ENCODE results near the gene GOLIM4. TPM values are rescaled to one million over a fixed set of nuclear protein-coding genes. Genes with fewer than 3 reads are reported as not detected.
A peak's percentile ranks its signal among the peaks of the same experiment; 100 is the strongest.

The GOLIM4 gene
- total RNA-seq, 1 experiment from 2014 or later, result 35.4 TPM

GRCh38 chr3:168093790-168094189 lies 1.9 kb downstream of the GOLIM4 start:
- Histone ChIP-seq H3K4me1 (ENCODE audit: control insufficient read depth, insufficient read depth, low read length) (peaks cover 40% of the 10 kb centered on the region), H3K27me3 (ENCODE audit: control insufficient read depth, insufficient read depth, low read length) (no peaks in the 10 kb centered on the region), H3K9me3 (ENCODE audit: control insufficient read depth, insufficient read depth, low read depth, low read length) (no peaks in the 10 kb centered on the region), H3K4me3 (ENCODE audit: low read depth in 2 of 2, low read length in 2 of 2) (peak overlapping the region; percentile 81 to 85), H3K36me3 (ENCODE audit: control insufficient read depth, insufficient read depth, low read length) (no peaks in the 10 kb centered on the region), H3K27ac (ENCODE audit: low read length) (peak overlapping the region; percentile 82)
- intact Hi-C loops (cut with micrococcal nuclease; ENCODE audit: unreplicated experiment), result loop anchor here (2.0 kb wide), 1 partner anchor 47 kb away; no protein-coding TSS in a partner anchor
- in situ Hi-C loops (cut with HindIII; ENCODE audit: low pct_unique_long_range_greater_than_20kb, low sequenced_read_pairs), result no loop called here
- ChIA-PET CTCF (interaction anchor here (0.6 kb wide), 1 partner anchor 122 kb away, joined by 3 read pairs; no protein-coding TSS in a partner anchor), POLR2A (interaction anchor here (1.3 kb wide), 1 partner anchor 14 kb away, joined by 4 read pairs; no protein-coding TSS in a partner anchor)
- TF ChIP-seq REST (IDR thresholded peaks at IDR 0.05; ENCODE audit: insufficient read depth in 1 of 2, low read depth in 2 of 2, low read length in 1 of 2) (no peak), POLR2AphosphoS5 (IDR thresholded peaks at IDR 0.05; ENCODE audit: low read depth, low read length) (no peak), SIN3A (IDR thresholded peaks at IDR 0.05; ENCODE audit: borderline replicate concordance, insufficient read depth, low read depth, low read length) (no peak), CTCF (IDR thresholded peaks at IDR 0.05) (no peak), TCF7L2 (IDR thresholded peaks at IDR 0.05; ENCODE audit: low read depth, low read length) (no peak)
- no TSS peak for BruUV-seq (replicated peaks)
- no peak for DNase-seq (ENCODE audit: low read depth, low spot score)
- ATAC-seq, result no peak

- DNase-seq (ENCODE audit: low read depth, low spot score), result no peak
- peak overlapping the region; percentile 82 for H3K27ac ChIP-seq (ENCODE audit: low read length)
- H3K4me1 ChIP-seq (ENCODE audit: control insufficient read depth, insufficient read depth, low read length), result peaks cover 44% of the 10 kb centered on the region
- intact Hi-C loops (cut with micrococcal nuclease; ENCODE audit: unreplicated experiment) (no loop called here), in situ Hi-C loops (cut with HindIII; ENCODE audit: low pct_unique_long_range_greater_than_20kb, low sequenced_read_pairs) (no loop called here)
- no peaks in the 10 kb centered on the region for H3K9me3 ChIP-seq (ENCODE audit: control insufficient read depth, insufficient read depth, low read depth, low read length)
- H3K4me3 ChIP-seq (ENCODE audit: low read depth in 2 of 2, low read length in 2 of 2), result peak overlapping the region; percentile 81 to 85
- no peaks in the 10 kb centered on the region for H3K27me3 ChIP-seq (ENCODE audit: control insufficient read depth, insufficient read depth, low read length)
- H3K36me3 ChIP-seq (ENCODE audit: control insufficient read depth, insufficient read depth, low read length), result no peaks in the 10 kb centered on the region
- no peak for TF ChIP-seq CTCF (IDR thresholded peaks at IDR 0.05)
- TF ChIP-seq TCF7L2 (IDR thresholded peaks at IDR 0.05; ENCODE audit: low read depth, low read length), result no peak
- no peak for TF ChIP-seq POLR2AphosphoS5 (IDR thresholded peaks at IDR 0.05; ENCODE audit: low read depth, low read length)
- ChIA-PET CTCF (no interaction called here), POLR2A (no interaction called here)
- no peak for ATAC-seq
- TSS peak; percentile 33 for BruUV-seq (replicated peaks)
These were observed 2.5 kb downstream of the GOLIM4 start for GRCh38 chr3:168093229-168093628.

All from Panc1 (cell line).